Activated T-cell treated with anti-CD3 and anti-CD28 coated beads, Interleukin-2, amount 50 U/mL, for 4 hours (primary cell): ENCODE measurements around the gene RASGRP3. TPM values are rescaled to one million over a fixed set of nuclear protein-coding genes. Genes with fewer than 3 reads are reported as not detected.

Experiments
- ATAC-seq, 2 donors: fragments of 200-7000 bp; cut with Tn5 transposase; one replicate each; pipeline ENCODE4 v1.10.0; 2021
- DNase-seq: peaks from one replicate; pipeline ENCODE4 v3.0.0-alpha.2; 2020
- H3K27me3 Mint-ChIP-seq: one replicate; pipeline ENCODE4 v1.8.0; 2021; ENCODE audit warnings: low read depth, mixed read lengths
- H3K36me3 Mint-ChIP-seq: one replicate; pipeline ENCODE4 v1.8.0; 2022; ENCODE audit warnings: mixed read lengths; ENCODE audit not compliant: insufficient read depth
- H3K4me1 Mint-ChIP-seq: one replicate; pipeline ENCODE4 v1.8.0; 2021; ENCODE audit warnings: low read depth, mixed read lengths
- H3K4me3 Mint-ChIP-seq: one replicate; pipeline ENCODE4 v1.8.0; 2021; ENCODE audit warnings: mild to moderate bottlenecking, moderate library complexity, mixed read lengths
- H3K9me3 Mint-ChIP-seq: one replicate; pipeline ENCODE4 v1.8.0; 2021; ENCODE audit warnings: mixed read lengths
- total RNA-seq, 3 donors: library from RNA; stranded (reverse); gene quantifications; one replicate each; pipeline ENCODE4 v1.2.1, GENCODE V29; 2021

The RASGRP3 gene
- total RNA-seq, 3 donors from 2014 or later = 2.4 to 4.1 (median 2.8) TPM

DNA sequence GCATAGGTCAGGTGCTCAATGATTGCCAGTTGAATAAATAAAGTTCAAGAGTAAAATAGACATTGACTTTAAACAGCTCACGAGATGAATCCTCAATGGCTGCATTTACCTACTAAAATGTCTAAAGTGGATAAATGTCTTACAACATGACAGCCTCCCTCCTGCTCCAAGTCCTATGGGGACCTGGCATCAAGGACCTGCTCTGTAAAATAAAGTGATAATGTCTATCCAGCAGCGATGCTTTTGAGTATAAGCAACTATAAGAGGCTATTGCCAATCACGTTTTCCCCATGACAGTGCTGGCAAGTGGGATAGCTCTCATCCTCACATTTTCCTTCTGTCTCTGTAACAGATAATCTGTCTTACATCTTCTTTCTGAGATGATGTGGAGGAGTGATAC lies 37.0 kb downstream of the RASGRP3 start:
- no peaks in the 10 kb centered on the region for H3K9me3 Mint-ChIP-seq
- H3K4me1 Mint-ChIP-seq = no peaks in the 10 kb centered on the region
- DNase-seq (no peak), ATAC-seq (no peak)
- H3K36me3 Mint-ChIP-seq = peaks cover 5% of the 10 kb centered on the region
- H3K27me3 Mint-ChIP-seq = no peaks in the 10 kb centered on the region
- no peak overlapping the region for H3K4me3 Mint-ChIP-seq

DNA sequence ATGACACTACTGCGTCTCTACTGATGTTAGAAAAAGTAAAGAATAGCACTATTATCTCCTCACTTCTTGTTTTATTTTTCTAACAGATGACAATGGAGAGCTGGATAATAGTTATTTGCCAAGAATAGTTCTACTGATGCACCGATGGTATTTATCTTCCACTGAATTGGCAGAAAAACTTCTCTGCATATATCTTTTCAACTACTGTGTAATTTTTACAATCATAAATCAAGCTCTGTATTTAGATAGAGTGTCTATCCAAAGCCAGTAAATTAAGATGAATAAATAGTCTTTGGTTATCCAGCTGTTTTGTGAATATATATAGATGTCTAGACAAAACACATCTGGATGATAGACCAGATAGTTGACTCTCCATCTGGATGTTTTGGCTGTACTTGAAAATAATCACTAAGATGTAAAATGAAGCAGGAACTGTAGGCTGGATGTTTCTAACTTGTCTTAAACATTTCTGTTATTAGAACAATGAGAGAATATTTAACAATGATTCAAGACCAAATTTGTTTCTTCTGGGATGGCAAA lies 40.1 kb downstream of the RASGRP3 start:
- H3K4me1 Mint-ChIP-seq = no peaks in the 10 kb centered on the region
- no peak for DNase-seq
- ATAC-seq = no peak
- H3K27me3 Mint-ChIP-seq = no peaks in the 10 kb centered on the region
- H3K36me3 Mint-ChIP-seq = peaks cover 10% of the 10 kb centered on the region
- H3K4me3 Mint-ChIP-seq = no peak overlapping the region
- H3K9me3 Mint-ChIP-seq = no peaks in the 10 kb centered on the region

DNA sequence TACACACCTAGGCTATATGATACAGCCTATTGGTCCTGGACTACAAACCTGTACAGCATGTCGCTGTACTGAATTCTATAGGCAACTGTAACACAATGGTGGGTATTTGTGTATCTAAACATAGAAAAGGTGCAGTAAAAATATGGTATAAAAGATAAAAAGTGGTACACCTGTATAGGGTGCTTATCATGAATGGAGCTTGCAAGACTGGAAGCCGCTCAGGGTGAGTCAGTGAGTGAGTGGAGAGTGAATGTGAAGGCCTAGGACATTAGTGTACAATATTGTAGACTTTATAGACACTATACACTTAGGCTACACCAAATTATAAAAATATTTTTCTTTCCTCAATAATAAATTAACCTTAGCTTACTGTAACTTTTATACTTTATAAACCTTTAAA lies 41.8 kb downstream of the RASGRP3 start:
- Mint-ChIP-seq H3K9me3 (no peaks in the 10 kb centered on the region), H3K4me1 (no peaks in the 10 kb centered on the region), H3K4me3 (no peak overlapping the region), H3K36me3 (peaks cover 10% of the 10 kb centered on the region), H3K27me3 (no peaks in the 10 kb centered on the region)
- ATAC-seq = no peak
- DNase-seq = no peak

DNA sequence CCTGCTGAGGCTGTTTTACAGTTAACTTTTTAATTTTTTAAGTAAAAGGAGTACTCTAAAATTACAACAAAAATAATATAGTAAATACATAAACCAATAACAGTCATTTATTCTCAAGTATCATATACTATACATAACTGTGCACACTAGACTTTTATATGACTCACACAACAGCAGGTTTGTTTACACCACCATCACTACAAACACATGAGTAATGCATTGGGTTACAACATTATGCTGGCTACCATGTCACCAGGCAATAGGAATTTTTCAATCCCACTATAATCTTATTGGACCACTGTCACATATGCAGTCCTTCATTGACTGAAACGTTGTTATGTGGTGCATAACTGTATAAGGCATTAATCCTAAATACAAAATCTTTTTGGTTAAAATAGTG lies 42.5 kb downstream of the RASGRP3 start:
- Mint-ChIP-seq H3K27me3 (no peaks in the 10 kb centered on the region), H3K36me3 (peaks cover 10% of the 10 kb centered on the region), H3K4me3 (no peak overlapping the region), H3K4me1 (no peaks in the 10 kb centered on the region), H3K9me3 (no peaks in the 10 kb centered on the region)
- DNase-seq = no peak
- no peak for ATAC-seq

DNA sequence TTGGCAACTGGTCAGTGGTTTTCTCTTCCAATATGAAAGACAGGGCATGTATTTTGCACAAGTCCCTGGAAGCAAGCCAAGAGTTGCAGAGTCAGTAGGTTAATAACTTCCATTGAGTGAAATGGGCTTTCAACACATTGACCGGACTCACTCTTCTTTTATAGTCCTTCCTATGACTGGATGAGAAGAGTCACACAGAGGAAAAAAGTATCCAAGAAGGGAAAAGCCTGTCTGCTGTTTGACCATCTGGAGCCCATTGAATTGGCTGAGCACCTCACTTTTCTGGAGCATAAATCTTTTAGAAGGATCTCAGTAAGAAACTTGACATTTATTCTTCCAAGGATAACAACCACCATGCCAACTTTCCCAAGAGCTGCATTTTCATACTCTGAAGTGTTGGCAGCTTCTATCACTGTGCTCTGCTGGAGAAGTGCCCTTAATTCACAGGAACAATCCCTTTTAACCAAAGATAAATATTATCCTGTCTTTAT lies 45.4 kb downstream of the RASGRP3 start:
- H3K4me3 Mint-ChIP-seq = no peak overlapping the region
- no peaks in the 10 kb centered on the region for H3K27me3 Mint-ChIP-seq
- peaks cover 5% of the 10 kb centered on the region for H3K36me3 Mint-ChIP-seq
- no peak for ATAC-seq
- H3K9me3 Mint-ChIP-seq = no peaks in the 10 kb centered on the region
- peaks cover 4% of the 10 kb centered on the region for H3K4me1 Mint-ChIP-seq
- no peak for DNase-seq

DNA sequence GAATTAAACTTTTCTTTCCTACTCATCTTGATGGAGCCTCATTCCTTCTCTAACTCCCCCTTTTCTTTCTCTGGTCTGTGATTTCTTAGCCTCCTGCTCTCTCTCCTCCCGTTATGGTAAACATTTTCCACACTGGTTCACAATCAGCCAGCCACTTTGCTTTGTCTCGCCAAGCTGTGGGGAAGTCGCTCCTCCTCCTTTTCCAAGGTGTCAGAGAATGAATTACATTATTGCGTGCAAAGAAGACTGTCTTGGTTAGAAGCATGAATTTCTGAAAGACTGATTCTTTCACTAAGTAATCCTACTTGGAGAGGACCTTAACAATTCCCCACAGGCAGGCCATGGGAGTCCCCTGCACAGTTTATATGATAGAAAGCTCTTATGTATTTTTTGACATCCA lies 46.1 kb downstream of the RASGRP3 start:
- Mint-ChIP-seq H3K4me3 (no peak overlapping the region), H3K36me3 (peaks cover 8% of the 10 kb centered on the region), H3K4me1 (peaks cover 4% of the 10 kb centered on the region), H3K27me3 (no peaks in the 10 kb centered on the region), H3K9me3 (no peaks in the 10 kb centered on the region)
- DNase-seq = no peak
- no peak for ATAC-seq

DNA sequence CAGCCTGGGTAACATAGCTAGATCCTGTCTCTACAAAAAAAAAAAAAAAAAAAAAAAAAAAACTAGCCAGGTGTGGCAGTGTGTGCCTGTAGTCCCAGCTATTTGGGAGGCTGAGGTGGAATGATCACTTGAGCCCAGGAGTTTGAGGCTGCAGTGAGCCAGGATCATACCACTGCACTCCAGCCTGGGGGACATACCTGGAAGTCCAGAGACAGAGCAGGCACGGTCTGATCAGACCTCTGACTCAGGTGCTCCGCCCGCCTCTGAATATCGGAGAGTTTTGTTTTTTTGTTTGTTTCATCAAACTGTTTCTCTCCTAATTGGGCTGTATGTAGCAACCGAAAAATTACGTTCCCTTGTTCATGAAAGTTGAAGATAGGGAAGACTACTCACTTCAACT lies 49.2 kb downstream of the RASGRP3 start:
- no peak for ATAC-seq
- peaks cover 11% of the 10 kb centered on the region for H3K36me3 Mint-ChIP-seq
- no peak overlapping the region for H3K4me3 Mint-ChIP-seq
- no peaks in the 10 kb centered on the region for H3K27me3 Mint-ChIP-seq
- DNase-seq = no peak
- H3K4me1 Mint-ChIP-seq = peaks cover 10% of the 10 kb centered on the region
- H3K9me3 Mint-ChIP-seq = no peaks in the 10 kb centered on the region

DNA sequence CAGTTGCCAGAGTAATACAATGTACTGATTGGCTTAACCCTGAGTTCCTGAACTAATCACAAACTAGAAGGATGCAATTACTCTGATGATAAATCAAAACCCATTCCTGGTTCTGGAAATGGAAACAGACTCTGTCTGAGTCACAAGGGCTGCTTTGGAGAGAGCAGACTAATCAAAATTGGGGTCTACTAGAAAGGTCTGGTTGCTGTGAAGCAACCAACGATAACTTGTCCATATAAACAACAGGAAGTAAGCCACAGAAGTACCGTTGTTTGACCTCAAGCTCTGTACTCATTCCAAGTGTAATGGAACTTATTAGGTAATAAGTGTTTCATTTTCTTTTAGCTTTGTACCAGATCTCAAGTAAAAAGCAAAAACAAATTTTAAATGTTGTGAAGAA lies 49.7 kb downstream of the RASGRP3 start:
- Mint-ChIP-seq H3K36me3 (peaks cover 9% of the 10 kb centered on the region), H3K9me3 (no peaks in the 10 kb centered on the region), H3K27me3 (no peaks in the 10 kb centered on the region), H3K4me3 (no peak overlapping the region), H3K4me1 (peaks cover 10% of the 10 kb centered on the region)
- ATAC-seq (no peak), DNase-seq (no peak)

DNA sequence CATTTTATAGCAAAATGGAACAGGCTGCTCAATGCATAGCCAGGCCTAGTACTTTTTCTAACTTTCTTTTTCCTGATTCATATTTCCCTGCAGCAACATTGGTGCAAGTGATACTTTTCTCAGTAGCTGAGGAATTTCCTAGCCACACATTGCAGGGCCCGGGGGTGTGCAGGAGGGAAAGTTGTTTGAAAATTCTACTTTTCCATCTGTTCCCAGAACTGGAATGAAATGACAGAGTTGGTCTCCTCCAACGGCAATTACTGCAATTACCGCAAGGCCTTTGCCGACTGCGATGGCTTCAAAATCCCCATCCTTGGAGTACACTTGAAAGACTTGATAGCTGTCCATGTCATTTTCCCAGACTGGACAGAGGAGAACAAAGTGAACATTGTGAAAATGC lies 50.5 kb downstream of the RASGRP3 start:
- ATAC-seq (no peak), DNase-seq (no peak)
- Mint-ChIP-seq H3K4me1 (peaks cover 10% of the 10 kb centered on the region), H3K9me3 (no peaks in the 10 kb centered on the region), H3K36me3 (peaks cover 9% of the 10 kb centered on the region), H3K4me3 (no peak overlapping the region), H3K27me3 (no peaks in the 10 kb centered on the region)

DNA sequence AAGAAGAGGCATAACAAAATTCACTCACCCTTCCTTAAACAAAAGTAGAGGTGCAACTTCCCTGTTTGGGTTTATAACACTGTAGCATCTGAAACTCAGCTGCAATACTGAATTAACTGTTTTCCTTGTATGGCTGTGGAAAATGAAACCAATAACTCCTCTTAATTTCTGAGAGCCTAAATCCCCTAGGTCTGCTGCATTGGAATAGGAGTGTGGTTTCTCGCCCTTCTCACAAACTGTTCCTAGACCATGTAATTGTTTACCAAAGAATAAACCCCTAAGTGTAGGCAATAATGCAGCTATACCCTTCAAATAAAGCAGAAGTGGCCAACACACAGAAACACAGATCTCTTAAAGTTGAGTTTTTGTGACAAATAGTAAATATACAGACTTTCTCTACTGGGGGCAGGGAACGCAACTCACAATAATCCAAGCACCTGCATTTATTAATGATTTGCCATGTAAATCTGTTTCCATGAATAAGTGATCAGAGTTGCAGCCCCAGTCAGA lies 52.0 kb downstream of the RASGRP3 start:
- ATAC-seq (no peak), DNase-seq (no peak)
- Mint-ChIP-seq H3K4me3 (no peak overlapping the region), H3K4me1 (peaks cover 10% of the 10 kb centered on the region), H3K9me3 (no peaks in the 10 kb centered on the region), H3K27me3 (no peaks in the 10 kb centered on the region), H3K36me3 (peaks cover 9% of the 10 kb centered on the region)

DNA sequence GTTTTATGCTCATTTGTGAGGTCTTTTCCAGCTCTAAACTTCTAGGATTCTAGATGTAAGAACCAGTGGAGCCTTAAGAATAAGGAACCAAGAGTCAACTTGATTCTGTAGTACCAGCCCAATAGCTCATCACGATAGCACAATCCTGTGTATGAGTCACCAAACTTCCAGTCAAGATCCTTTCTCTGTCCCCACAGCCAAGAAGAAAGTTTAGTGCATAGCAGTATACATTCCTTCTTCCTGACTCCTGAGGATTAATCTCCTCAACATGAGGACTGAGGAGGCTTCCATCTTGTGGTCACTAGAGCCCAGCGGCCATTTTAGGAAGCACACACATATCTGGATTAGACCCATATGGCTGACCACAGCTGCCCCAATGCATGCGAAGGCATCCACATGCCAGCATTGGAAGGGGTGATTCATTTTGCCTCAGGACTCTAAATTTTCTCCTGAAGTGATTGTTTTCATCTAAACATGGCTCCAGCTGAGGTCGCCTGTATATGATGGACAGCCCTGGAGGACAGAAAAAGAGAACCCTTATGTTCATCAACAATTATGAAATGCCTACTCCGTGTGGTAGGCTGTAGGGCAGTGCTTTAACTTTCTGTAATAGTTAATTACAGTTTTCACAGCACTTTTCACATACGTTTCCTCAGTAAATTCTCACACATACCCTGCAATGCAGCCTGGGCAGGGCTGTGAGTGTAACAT lies 53.5 kb downstream of the RASGRP3 start:
- H3K9me3 Mint-ChIP-seq = no peaks in the 10 kb centered on the region
- peaks cover 10% of the 10 kb centered on the region for H3K4me1 Mint-ChIP-seq

DNA sequence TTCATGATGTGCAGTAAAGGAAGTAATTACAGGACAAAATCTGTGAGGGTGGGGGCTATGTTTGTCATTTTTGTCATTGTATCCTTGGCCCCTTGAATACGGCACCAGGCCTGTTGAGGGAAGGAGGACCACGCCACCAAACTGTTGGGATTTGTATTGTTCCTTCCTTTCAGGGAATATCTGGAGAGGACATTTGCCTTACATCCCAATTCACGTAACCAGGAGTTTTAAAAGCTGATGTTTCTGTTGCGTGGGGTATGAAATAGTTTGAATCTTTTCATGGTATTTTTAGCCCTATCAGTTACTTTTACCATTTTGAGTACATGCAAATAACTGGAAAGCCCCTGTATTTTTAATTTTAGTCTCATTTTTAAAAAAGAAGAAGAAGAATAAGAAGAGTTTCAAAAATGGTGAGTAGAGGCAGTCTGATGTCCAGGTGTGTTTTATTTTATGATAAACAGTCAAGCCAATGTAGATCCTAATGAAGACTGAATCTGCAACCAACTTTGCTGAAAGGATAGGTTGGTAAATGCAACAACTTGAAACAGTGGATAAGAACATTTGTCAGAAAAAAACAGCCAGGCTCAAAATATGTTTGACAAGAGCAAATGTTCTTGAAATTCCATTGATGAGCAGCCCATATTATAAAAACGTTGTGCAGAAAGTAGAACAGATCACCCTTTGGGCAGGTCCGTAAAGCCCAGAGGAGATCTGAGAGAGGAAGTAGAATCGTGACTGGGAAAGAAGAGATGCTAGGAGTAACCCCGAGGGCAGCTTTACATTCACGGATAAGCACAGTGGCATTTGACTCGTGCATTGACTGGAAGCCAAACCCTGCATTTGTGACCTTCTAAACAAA lies 54.5 kb downstream of the RASGRP3 start:
- Mint-ChIP-seq H3K9me3 (no peaks in the 10 kb centered on the region), H3K36me3 (peaks cover 9% of the 10 kb centered on the region), H3K4me3 (no peak overlapping the region), H3K4me1 (peaks cover 9% of the 10 kb centered on the region), H3K27me3 (no peaks in the 10 kb centered on the region)
- no peak for DNase-seq
- ATAC-seq = no peak

More for the DNA sequence above, 53.5 kb downstream of the RASGRP3 start:
- Mint-ChIP-seq H3K4me3 (no peak overlapping the region), H3K27me3 (no peaks in the 10 kb centered on the region), H3K36me3 (peaks cover 9% of the 10 kb centered on the region)
- ATAC-seq (no peak), DNase-seq (no peak)

DNA sequence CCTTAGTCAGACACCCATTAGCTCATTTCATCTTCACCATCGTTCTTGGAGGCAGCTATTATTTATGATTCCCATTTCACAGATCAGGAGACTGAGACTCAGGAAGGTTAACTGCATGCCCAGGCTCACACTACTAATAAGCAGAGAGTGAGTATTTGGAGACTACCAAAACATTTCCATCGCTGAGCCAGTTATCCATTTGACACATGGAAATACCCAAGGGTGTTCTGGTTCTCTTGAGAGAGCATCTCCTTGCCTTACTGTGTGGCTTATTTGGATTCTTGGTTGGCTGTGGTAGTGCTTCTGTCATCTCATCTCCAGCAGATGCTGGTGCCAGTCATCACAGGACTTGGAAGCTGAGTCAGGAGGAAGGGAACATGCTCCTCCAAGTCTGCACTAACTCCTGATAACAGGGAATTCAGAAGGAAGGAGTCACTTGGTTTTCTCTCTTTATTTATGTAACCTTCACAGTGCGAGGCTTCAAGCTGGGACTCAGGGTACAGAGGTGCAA lies 55.2 kb downstream of the RASGRP3 start:
- H3K4me1 Mint-ChIP-seq = peaks cover 6% of the 10 kb centered on the region
- ATAC-seq (no peak), DNase-seq (no peak)
- no peaks in the 10 kb centered on the region for H3K27me3 Mint-ChIP-seq
- H3K4me3 Mint-ChIP-seq = no peak overlapping the region
- peaks cover 9% of the 10 kb centered on the region for H3K36me3 Mint-ChIP-seq
- no peaks in the 10 kb centered on the region for H3K9me3 Mint-ChIP-seq

DNA sequence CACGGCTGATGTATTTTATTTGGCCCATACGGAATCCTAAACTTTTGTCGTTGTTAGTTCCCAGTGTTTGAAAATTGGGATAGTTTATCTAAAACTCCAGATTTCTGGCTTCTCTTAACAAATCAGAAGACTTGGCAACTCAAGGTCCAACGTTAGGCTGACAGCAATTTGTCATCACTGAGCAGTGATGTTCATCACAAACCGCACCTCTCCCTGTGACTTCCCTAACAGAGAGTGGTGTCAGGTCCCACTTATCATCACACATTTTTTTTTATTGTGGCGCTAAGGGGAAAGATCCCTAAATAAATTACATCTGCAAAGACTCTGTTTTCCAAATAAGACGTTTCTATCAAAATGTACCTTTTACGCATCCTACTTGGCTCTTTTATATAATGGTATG lies 55.7 kb downstream of the RASGRP3 start:
- DNase-seq (no peak), ATAC-seq (no peak)
- no peak overlapping the region for H3K4me3 Mint-ChIP-seq
- H3K27me3 Mint-ChIP-seq = no peaks in the 10 kb centered on the region
- H3K4me1 Mint-ChIP-seq = peaks cover 6% of the 10 kb centered on the region
- no peaks in the 10 kb centered on the region for H3K9me3 Mint-ChIP-seq
- H3K36me3 Mint-ChIP-seq = peaks cover 10% of the 10 kb centered on the region
